Upper lobe of left lung (tissue), 4 donors: ENCODE measurements around the gene RNLS.
A peak's percentile ranks its signal among the peaks of the same experiment; 100 is the strongest.

Experiments
- CTCF ChIP-seq, 6 experiments: fragments of 450-650 bp in 4 of 6; fragments of 200-600 bp in 2 of 6; sonication (generic) in 2 of 6; IDR thresholded peaks; one replicate each; pipeline ENCODE4 v1.5.1; 2016 to 2019; ENCODE audit warnings: antibody characterized with exemption in 6 of 6
- EP300 ChIP-seq, 4 donors: sonication (generic); formaldehyde crosslinking; IDR thresholded peaks; one replicate each; pipeline ENCODE4 v1.5.1; 2017; ENCODE audit warnings: antibody characterized with exemption in 4 of 4, control low read depth in 2 of 4
- POLR2A ChIP-seq, 4 donors: fragments of 450-650 bp; IDR thresholded peaks; one replicate each; pipeline ENCODE4 v1.5.1; 2016 to 2017; ENCODE audit warnings: antibody characterized with exemption in 4 of 4, mild to moderate bottlenecking in 2 of 4

GRCh38 chr10:88385601-88386203, 197.4 kb downstream of the RNLS start:
- TF ChIP-seq POLR2A (IDR thresholded peaks at IDR 0.05) (no peak), CTCF (IDR thresholded peaks at IDR 0.05) (peak in 2 of 6 experiments; percentile 9 to 12), EP300 (IDR thresholded peaks at IDR 0.05) (peak in 1 of 4 donors; percentile 40)
